Nephron (organoid): ENCODE measurements around the gene DCTN2.

Source experiments
- H3K27ac Mint-ChIP-seq, 3 experiments: 2 replicates each; pipeline ENCODE4 v1.8.0; 2020; ENCODE audit warnings: mixed read lengths in 3 of 3, mild to moderate bottlenecking in 2 of 3, moderate library complexity in 1 of 3
- H3K27me3 Mint-ChIP-seq: 2 replicates; pipeline ENCODE4 v1.8.0; 2021; ENCODE audit warnings: low read depth, mild to moderate bottlenecking, moderate library complexity, mixed read lengths
- H3K36me3 Mint-ChIP-seq: 2 replicates; pipeline ENCODE4 v1.8.0; 2020; ENCODE audit warnings: low read depth, mixed read lengths
- H3K4me1 Mint-ChIP-seq: 2 replicates; pipeline ENCODE4 v1.8.0; 2020; ENCODE audit warnings: mixed read lengths
- H3K4me3 Mint-ChIP-seq, 3 experiments: 2 replicates each; pipeline ENCODE4 v1.8.0; 2020; ENCODE audit warnings: mild to moderate bottlenecking in 3 of 3, mixed read lengths in 3 of 3, moderate library complexity in 2 of 3
- H3K9me3 Mint-ChIP-seq: 2 replicates; pipeline ENCODE4 v1.8.0; 2020; ENCODE audit warnings: mixed read lengths
- TF ChIP-seq, protein P1 (sequence below), 3 experiments: fragments of 200-600 bp; sonication (generic); IDR thresholded peaks; one replicate each; pipeline ENCODE4 v1.5.0; 2021; ENCODE audit warnings: antibody characterized with exemption in 3 of 3; ENCODE audit not compliant: unreplicated experiment in 3 of 3

The DCTN2 gene

DNA sequence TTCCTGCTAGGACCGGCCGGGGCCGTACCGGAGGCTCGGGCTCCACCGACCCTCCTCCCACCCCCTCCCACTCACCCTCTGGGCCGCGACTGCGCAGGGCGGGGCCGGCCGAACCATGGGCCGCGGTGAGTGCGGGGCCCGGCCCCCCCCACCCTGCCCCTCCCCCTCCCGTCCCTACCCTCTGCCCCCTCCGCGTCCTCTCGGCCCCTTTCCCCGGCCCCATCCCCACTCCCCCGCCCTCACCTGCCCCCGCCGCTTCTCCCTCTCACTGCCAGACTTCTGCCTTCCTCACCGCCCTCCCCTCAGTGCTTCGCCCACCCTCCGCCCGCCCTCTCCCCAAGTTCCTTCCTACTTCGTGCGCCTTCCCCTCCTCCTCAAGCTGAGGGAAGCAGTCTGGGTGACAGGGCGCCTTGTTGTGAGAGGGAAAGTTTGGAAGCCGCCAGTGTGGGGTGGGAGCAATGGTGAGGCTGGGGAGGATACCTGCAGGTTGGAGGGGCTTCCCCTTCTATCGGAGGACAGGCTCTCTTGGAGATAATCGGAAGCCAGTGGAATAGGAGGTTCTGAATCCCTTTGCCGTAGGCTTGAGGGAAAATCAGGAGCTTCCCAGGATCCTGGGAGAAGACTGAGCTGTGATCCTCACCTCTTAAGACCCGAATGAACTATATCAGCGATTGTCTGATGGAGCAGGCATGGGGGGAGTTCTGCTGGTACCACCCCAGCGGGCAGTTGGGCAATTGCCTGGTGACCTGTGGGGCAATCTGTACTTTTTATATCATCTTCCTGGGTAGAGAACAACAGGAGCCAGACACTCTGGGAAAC lies 23.9 kb downstream of the DCTN2 start:
- H3K9me3 Mint-ChIP-seq, result no peaks in the 10 kb centered on the region
- no peaks in the 10 kb centered on the region for H3K27me3 Mint-ChIP-seq
- peaks cover 46% of the 10 kb centered on the region for H3K4me1 Mint-ChIP-seq
- peak overlapping the region; percentile 91 to 98 (median 97) for H3K27ac Mint-ChIP-seq
- TF ChIP-seq, protein P1, sequence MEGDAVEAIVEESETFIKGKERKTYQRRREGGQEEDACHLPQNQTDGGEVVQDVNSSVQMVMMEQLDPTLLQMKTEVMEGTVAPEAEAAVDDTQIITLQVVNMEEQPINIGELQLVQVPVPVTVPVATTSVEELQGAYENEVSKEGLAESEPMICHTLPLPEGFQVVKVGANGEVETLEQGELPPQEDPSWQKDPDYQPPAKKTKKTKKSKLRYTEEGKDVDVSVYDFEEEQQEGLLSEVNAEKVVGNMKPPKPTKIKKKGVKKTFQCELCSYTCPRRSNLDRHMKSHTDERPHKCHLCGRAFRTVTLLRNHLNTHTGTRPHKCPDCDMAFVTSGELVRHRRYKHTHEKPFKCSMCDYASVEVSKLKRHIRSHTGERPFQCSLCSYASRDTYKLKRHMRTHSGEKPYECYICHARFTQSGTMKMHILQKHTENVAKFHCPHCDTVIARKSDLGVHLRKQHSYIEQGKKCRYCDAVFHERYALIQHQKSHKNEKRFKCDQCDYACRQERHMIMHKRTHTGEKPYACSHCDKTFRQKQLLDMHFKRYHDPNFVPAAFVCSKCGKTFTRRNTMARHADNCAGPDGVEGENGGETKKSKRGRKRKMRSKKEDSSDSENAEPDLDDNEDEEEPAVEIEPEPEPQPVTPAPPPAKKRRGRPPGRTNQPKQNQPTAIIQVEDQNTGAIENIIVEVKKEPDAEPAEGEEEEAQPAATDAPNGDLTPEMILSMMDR (IDR thresholded peaks at IDR 0.05; ENCODE audit: unreplicated experiment in 3 of 3), result no peak
- H3K36me3 Mint-ChIP-seq, result peaks cover 26% of the 10 kb centered on the region
- H3K4me3 Mint-ChIP-seq, result peak overlapping the region; percentile 95 to 99 (median 98)

DNA sequence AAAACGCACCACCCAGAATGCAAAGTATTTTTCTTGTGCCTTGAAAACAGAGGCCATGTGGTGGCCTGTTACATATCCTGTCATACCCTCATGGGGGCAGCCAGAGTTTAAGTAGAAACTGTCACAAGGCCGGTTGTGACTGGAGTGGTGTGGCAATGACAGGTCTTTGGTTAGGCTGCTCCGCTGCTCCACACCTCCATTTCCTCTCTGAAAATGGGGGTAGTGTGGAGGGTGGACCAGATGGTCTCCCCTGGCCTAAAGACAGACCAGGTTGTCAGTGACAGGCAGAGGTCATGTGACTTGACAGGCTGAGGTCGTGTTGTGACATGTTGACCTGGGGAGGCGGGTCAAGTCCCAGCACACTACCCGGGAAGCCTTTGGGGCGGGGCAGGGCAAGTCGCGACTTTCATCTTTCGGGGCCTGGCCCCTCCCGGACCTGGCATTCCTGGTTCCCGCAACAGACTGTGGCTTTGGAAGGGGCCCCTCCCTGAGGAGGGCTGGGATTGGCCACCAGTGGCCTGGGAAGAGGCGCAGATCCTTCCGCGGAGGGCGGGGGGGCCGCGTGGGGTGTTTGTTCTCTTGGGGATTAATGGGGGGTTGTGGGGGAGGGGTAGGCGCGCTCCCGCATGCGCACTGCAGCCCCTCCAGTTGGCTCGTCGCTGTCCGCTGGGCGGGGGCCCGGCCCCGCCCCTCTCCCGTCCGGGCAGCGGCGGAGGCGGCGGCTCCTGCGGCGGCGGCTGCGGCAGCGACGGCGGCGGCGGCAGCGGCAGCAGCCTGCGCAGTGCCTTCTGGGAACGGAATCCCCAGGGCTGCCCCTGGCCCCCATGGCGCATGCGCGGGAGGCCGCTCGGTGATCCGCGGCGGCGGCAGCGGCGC lies 24.7 kb downstream of the DCTN2 start, which contains the start of gene MBD6:
TSS of gene MBD6 (plus strand) at position 814 of the 876 bp plus-strand sequence. CDS start 1,480 bp downstream, outside the sequence.
- TF ChIP-seq, protein P1 (IDR thresholded peaks at IDR 0.05; ENCODE audit: unreplicated experiment in 3 of 3), result no peak
- H3K4me1 Mint-ChIP-seq, result peaks cover 53% of the 10 kb centered on the region
- no peaks in the 10 kb centered on the region for H3K27me3 Mint-ChIP-seq
- peak within 1 kb of the TSS; percentile 99 to 100 (median 99) for H3K27ac Mint-ChIP-seq
- H3K36me3 Mint-ChIP-seq, result peaks cover 32% of the 10 kb centered on the region
- H3K9me3 Mint-ChIP-seq, result no peaks in the 10 kb centered on the region
- peak within 1 kb of the TSS; percentile 98 to 100 (median 99) for H3K4me3 Mint-ChIP-seq

DNA sequence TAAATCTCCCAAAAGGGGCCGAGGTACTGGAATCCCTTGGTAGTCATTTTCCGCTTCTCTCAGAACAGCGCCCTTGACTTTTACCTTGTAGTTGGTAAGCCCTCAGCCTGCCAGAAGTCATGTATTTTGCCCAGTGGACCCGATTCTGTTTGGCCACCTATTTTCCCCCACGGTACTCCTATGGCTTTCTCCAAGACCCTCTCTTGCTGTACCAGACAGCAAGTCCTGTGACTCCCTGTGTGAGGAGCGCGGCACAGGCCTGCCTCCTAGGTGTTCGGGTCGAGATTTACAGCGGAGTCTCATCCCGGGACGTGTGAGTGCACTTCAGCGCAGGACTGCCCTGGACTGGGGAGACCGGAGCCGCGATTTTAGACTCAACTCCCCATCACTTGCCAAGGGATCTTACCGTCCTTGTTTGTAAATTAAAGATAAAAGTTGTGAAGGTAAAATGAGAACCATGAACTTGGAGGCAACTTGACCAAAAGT lies 25.4 kb downstream of the DCTN2 start:
- TF ChIP-seq, protein P1 (IDR thresholded peaks at IDR 0.05; ENCODE audit: unreplicated experiment in 3 of 3), result peak in 1 of 3 experiments; percentile 9
- Mint-ChIP-seq H3K9me3 (no peaks in the 10 kb centered on the region), H3K36me3 (peaks cover 37% of the 10 kb centered on the region), H3K27me3 (no peaks in the 10 kb centered on the region), H3K27ac (peak overlapping the region; percentile 99 to 100 (median 99)), H3K4me1 (peaks cover 53% of the 10 kb centered on the region), H3K4me3 (peak overlapping the region; percentile 95 to 100 (median 98))

DNA sequence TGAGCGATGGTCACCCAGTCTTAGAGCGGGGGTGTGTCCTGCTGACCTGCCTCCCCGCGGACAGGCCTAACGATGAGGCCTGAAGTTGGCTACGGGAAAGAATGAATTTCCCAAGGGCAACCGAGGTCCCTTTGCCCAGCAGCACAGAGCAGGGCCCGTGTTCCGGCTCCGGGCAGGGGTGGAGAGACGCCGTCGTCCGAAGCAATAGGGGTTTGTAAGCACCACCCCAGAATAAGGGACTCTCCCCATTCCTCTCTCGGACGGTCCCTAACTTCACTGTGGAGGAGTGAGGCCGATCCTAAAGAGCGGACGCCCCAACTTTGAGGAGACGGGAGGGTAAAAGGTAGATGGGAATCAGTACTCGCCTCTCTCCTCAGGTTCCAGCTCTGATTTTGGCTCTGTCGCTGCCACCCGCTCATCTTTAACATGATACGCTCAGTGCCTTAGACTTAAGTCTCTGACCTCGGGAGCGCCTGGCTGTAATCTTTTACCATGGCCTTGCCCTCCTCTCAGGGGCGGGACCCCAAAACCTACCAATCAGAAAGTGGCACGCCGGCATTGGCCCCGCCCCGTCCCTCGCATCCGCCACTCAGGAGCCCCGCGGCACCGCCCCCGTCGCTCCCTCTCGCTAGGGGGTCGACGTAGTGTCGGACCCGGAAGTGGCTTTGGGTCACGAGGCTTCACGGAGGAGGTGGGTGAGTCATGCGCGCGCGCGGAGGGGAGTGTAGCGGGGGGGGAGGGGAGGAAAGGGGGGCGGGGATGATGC lies 26.8 kb downstream of the DCTN2 start, which contains the start of gene DDIT3:
TSS of gene DDIT3 (minus strand) at position 462 of the 766 bp plus-strand sequence. CDS start 3,108 bp downstream, outside the sequence.
- H3K9me3 Mint-ChIP-seq, result no peaks in the 10 kb centered on the region
- peak within 1 kb of the TSS; percentile 99 to 100 (median 99) for H3K27ac Mint-ChIP-seq
- peaks cover 51% of the 10 kb centered on the region for H3K36me3 Mint-ChIP-seq
- no peaks in the 10 kb centered on the region for H3K27me3 Mint-ChIP-seq
- H3K4me1 Mint-ChIP-seq, result peaks cover 53% of the 10 kb centered on the region
- TF ChIP-seq, protein P1 (IDR thresholded peaks at IDR 0.05; ENCODE audit: unreplicated experiment in 3 of 3), result no peak
- peak within 1 kb of the TSS; percentile 95 to 100 (median 98) for H3K4me3 Mint-ChIP-seq

DNA sequence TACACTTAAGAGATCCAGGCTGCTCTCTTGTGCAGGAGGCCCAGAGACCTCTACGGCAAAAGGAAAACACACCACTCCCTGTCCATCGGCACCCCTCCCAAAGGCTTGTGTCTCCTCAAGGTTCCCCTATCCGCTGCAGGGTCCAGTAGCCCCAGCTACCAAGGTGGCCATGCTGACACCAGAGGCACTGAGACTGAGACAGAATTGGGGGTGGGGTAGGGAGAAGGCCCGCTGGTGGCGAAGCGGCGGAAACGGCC lies 27.3 kb downstream of the DCTN2 start:
- H3K4me1 Mint-ChIP-seq, result peaks cover 53% of the 10 kb centered on the region
- peak overlapping the region; percentile 99 to 100 (median 99) for H3K27ac Mint-ChIP-seq
- no peaks in the 10 kb centered on the region for H3K27me3 Mint-ChIP-seq
- no peaks in the 10 kb centered on the region for H3K9me3 Mint-ChIP-seq
- peak overlapping the region; percentile 95 to 100 (median 98) for H3K4me3 Mint-ChIP-seq
- H3K36me3 Mint-ChIP-seq, result peaks cover 53% of the 10 kb centered on the region
- TF ChIP-seq, protein P1 (IDR thresholded peaks at IDR 0.05; ENCODE audit: unreplicated experiment in 3 of 3), result no peak
